ENCODE data around the gene SOCS3.

Gene SOCS3

DNA sequence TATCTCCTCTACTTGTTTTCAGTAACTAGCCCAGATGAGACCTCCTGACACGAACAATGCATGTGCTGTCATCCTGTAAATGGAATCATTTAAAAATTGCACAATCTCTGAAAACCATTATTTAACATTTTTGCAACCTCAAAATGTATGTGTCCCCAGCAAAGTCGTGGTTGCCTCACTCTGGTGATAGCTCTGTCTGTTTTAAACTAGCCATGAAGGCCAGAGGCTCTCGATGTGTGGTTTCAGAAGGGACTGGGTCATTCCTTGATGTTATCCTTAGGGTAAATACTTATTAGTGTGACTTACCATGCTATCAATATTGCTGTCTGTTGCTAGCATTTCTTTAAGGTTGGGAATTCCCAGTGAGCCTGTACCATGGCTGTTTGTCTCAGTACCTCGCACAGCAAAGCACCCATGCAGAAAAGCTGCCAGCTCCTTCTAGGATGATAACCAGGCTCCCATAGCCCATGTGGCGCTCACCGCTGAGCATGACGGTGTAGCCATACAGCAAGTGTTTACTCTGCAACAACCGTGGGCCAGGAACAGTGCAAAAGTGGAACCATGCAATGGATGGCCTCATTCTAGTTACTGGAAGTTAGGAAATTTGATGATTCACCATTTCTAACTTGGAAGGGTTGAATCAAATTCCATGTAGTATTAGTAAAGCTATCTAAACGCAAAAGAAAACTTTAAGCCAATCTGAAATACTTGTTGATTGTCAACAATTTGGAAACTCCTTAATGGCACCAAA, 15.7 kb upstream of the SOCS3 start:
- peak overlapping the region; percentile 41 for H2AK5ac ChIP-seq (ENCODE audit: low read depth, low read length)
- no peak overlapping the region for H2BK5ac ChIP-seq (ENCODE audit: low read length)
- H3K9me3 ChIP-seq (replicated peaks in 1 of 2; ENCODE audit: control insufficient read depth in 2 of 2, insufficient read depth in 1 of 2, low read depth in 1 of 2, low read length in 2 of 2) = no peaks in the 10 kb centered on the region
- H3K27me3 ChIP-seq (ENCODE audit: control insufficient read depth in 3 of 3, insufficient read depth in 3 of 3, low read depth in 1 of 3, low read length in 3 of 3) = no peaks in the 10 kb centered on the region
- peak overlapping the region; percentile 97 for H3K27ac ChIP-seq (replicated peaks; ENCODE audit: low read length)
- H3K4me1 ChIP-seq (ENCODE audit: control insufficient read depth in 2 of 2, insufficient read depth in 1 of 2, low read depth in 1 of 2, low read length in 2 of 2) = peaks cover 27 to 43% of the 10 kb centered on the region in 2 donors
- peak overlapping the region; percentile 51 for H2BK12ac ChIP-seq (ENCODE audit: low read length)
- H3K36me3 ChIP-seq (replicated peaks in 1 of 2; ENCODE audit: control insufficient read depth in 2 of 2, insufficient read depth in 2 of 2, low read length in 2 of 2) = peaks cover 0 to 8% of the 10 kb centered on the region in 2 donors
- no peak overlapping the region for H3K4ac ChIP-seq (ENCODE audit: low read length)
- H3K18ac ChIP-seq (ENCODE audit: low read length) = peak overlapping the region; percentile 90
- no peak overlapping the region for H3K14ac ChIP-seq (ENCODE audit: low read length)
- no peak overlapping the region for H3K9ac ChIP-seq (ENCODE audit: low read depth, low read length, poor library complexity)
- H2BK120ac ChIP-seq (ENCODE audit: low read depth, low read length) = no peak overlapping the region
- peak overlapping the region; percentile 47 for H4K91ac ChIP-seq (ENCODE audit: low read depth, low read length, poor library complexity)
- DNase-seq (ENCODE audit: low spot score) = no peak
- no peak overlapping the region for H4K8ac ChIP-seq (ENCODE audit: low read depth, low read length)
- H3K4me2 ChIP-seq (ENCODE audit: insufficient read depth, low read length, poor library complexity, severe bottlenecking) = peak overlapping the region; percentile 14
- peak overlapping the region; percentile 81 for H2AFZ ChIP-seq (ENCODE audit: low read length)
- peak overlapping the region; percentile 18 for H2BK15ac ChIP-seq (ENCODE audit: low read length)
- H3K23ac ChIP-seq (ENCODE audit: low read depth, low read length, poor library complexity) = no peak overlapping the region
- WGBS, 2 donors (ENCODE audit: extremely low coverage in 2 of 2, insufficient read length in 2 of 2, insufficient replicate concordance in 1 of 2) = no CpG with 5 or more reads among the region's 9 CpGs
- H3K79me1 ChIP-seq (ENCODE audit: low read depth, low read length) = peaks cover 5% of the 10 kb centered on the region
- peak overlapping the region in 1 of 2 donors; percentile 56 for H3K4me3 ChIP-seq (ENCODE audit: low read length in 2 of 2)

DNA sequence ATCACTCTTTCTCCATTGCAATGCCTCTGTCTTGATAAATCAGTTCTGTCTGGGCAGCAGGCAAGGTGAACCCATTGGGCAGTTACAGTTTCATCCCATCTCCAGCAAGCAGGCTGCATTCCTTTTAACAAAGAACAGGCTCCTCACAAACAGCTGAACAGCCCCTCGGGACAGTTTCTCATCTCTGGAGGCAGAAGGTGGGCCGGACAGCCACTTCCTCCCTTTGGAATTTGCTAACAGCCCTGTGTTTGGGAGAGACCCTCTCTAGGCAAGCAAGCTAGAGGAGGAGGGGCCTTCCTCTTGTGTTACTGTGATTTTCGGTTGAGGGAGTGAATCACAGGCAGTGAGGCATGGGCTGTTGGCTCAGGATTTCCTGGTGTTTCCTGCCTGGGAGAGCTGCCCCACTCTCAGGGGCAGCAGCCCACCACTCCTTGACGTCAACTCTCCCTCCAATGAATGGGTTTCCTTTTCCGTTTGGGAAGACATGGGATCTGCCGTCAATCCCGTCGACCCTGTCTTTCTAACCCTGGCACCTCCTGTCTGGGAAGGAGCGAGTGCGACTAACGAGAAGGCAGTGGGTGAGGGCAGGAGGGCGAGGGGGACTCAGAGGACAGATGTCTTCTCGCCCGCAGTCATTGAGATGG, 14.9 kb upstream of the SOCS3 start:
- H2BK12ac ChIP-seq (ENCODE audit: low read length) = peak overlapping the region; percentile 18
- peak overlapping the region; percentile 14 for H3K4me2 ChIP-seq (ENCODE audit: insufficient read depth, low read length, poor library complexity, severe bottlenecking)

DNA sequence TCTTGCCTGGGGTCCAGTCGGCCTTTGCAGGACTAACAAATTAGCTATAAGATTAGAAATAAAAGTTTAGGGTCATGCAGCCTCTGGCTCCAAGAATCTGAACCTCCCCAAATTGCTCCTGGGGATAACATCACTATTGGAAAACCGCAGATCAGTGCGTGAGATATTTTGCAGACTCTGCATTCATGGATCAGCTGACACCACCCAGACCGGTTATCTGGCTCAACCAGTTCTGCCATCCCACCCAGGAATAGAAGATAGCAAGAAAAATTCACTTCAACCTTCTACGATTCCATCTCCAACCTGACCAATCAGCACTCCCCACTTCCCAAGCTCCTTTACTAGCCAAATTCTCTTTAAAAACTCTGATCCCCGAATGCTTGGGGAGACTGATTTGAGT, 14.3 kb upstream of the SOCS3 start:
- Histone ChIP-seq H3K23ac (ENCODE audit: low read depth, low read length, poor library complexity) (no peak overlapping the region), H4K91ac (ENCODE audit: low read depth, low read length, poor library complexity) (no peak overlapping the region), H2BK15ac (ENCODE audit: low read length) (no peak overlapping the region), H3K27ac (replicated peaks; ENCODE audit: low read length) (peak overlapping the region; percentile 97), H3K18ac (ENCODE audit: low read length) (peak overlapping the region; percentile 54), H3K9ac (ENCODE audit: low read depth, low read length, poor library complexity) (no peak overlapping the region), H2AK5ac (ENCODE audit: low read depth, low read length) (no peak overlapping the region), H3K4me3 (ENCODE audit: low read length in 2 of 2) (no peak overlapping the region), H2AFZ (ENCODE audit: low read length) (peak overlapping the region; percentile 81), H3K4me1 (ENCODE audit: control insufficient read depth in 2 of 2, insufficient read depth in 1 of 2, low read depth in 1 of 2, low read length in 2 of 2) (peaks cover 35 to 46% of the 10 kb centered on the region in 2 donors), H3K4ac (ENCODE audit: low read length) (no peak overlapping the region), H4K8ac (ENCODE audit: low read depth, low read length) (no peak overlapping the region), H3K27me3 (ENCODE audit: control insufficient read depth in 3 of 3, insufficient read depth in 3 of 3, low read depth in 1 of 3, low read length in 3 of 3) (no peaks in the 10 kb centered on the region), H3K14ac (ENCODE audit: low read length) (no peak overlapping the region), H3K9me3 (replicated peaks in 1 of 2; ENCODE audit: control insufficient read depth in 2 of 2, insufficient read depth in 1 of 2, low read depth in 1 of 2, low read length in 2 of 2) (no peaks in the 10 kb centered on the region), H2BK5ac (ENCODE audit: low read length) (no peak overlapping the region), H2BK120ac (ENCODE audit: low read depth, low read length) (no peak overlapping the region), H3K79me1 (ENCODE audit: low read depth, low read length) (peaks cover 5% of the 10 kb centered on the region), H3K4me2 (ENCODE audit: insufficient read depth, low read length, poor library complexity, severe bottlenecking) (no peak overlapping the region), H3K36me3 (replicated peaks in 1 of 2; ENCODE audit: control insufficient read depth in 2 of 2, insufficient read depth in 2 of 2, low read length in 2 of 2) (no peaks in the 10 kb centered on the region), H2BK12ac (ENCODE audit: low read length) (no peak overlapping the region)
- no CpG with 5 or more reads among the region's 6 CpGs for WGBS, 2 donors (ENCODE audit: extremely low coverage in 2 of 2, insufficient read length in 2 of 2, insufficient replicate concordance in 1 of 2)
- DNase-seq (ENCODE audit: low spot score) = no peak

More for the DNA sequence above, 14.9 kb upstream of the SOCS3 start:
- DNase-seq (ENCODE audit: low spot score) = peak; percentile 75
- peak overlapping the region; percentile 73 for H3K9ac ChIP-seq (ENCODE audit: low read depth, low read length, poor library complexity)
- peak overlapping the region; percentile 7 for H3K4ac ChIP-seq (ENCODE audit: low read length)
- peaks cover 0 to under 1% of the 10 kb centered on the region in 2 donors for H3K36me3 ChIP-seq (replicated peaks in 1 of 2; ENCODE audit: control insufficient read depth in 2 of 2, insufficient read depth in 2 of 2, low read length in 2 of 2)
- no peak overlapping the region for H3K23ac ChIP-seq (ENCODE audit: low read depth, low read length, poor library complexity)
- peaks cover 5% of the 10 kb centered on the region for H3K79me1 ChIP-seq (ENCODE audit: low read depth, low read length)
- no peak overlapping the region for H2BK5ac ChIP-seq (ENCODE audit: low read length)
- no peaks in the 10 kb centered on the region for H3K9me3 ChIP-seq (replicated peaks in 1 of 2; ENCODE audit: control insufficient read depth in 2 of 2, insufficient read depth in 1 of 2, low read depth in 1 of 2, low read length in 2 of 2)
- peak overlapping the region; percentile 93 for H3K18ac ChIP-seq (ENCODE audit: low read length)
- WGBS, 2 donors (ENCODE audit: extremely low coverage in 2 of 2, insufficient read length in 2 of 2, insufficient replicate concordance in 1 of 2) = no CpG with 5 or more reads among the region's 14 CpGs
- no peak overlapping the region for H3K14ac ChIP-seq (ENCODE audit: low read length)
- H2AFZ ChIP-seq (ENCODE audit: low read length) = peak overlapping the region; percentile 81
- peak overlapping the region; percentile 97 for H3K27ac ChIP-seq (replicated peaks; ENCODE audit: low read length)
- H3K27me3 ChIP-seq (ENCODE audit: control insufficient read depth in 3 of 3, insufficient read depth in 3 of 3, low read depth in 1 of 3, low read length in 3 of 3) = no peaks in the 10 kb centered on the region
- no peak overlapping the region for H3K4me3 ChIP-seq (ENCODE audit: low read length in 2 of 2)
- H2AK5ac ChIP-seq (ENCODE audit: low read depth, low read length) = peak overlapping the region; percentile 44
- peak overlapping the region; percentile 73 for H4K91ac ChIP-seq (ENCODE audit: low read depth, low read length, poor library complexity)
- peak overlapping the region; percentile 5 for H4K8ac ChIP-seq (ENCODE audit: low read depth, low read length)
- no peak overlapping the region for H2BK120ac ChIP-seq (ENCODE audit: low read depth, low read length)
- no peak overlapping the region for H2BK15ac ChIP-seq (ENCODE audit: low read length)
- H3K4me1 ChIP-seq (ENCODE audit: control insufficient read depth in 2 of 2, insufficient read depth in 1 of 2, low read depth in 1 of 2, low read length in 2 of 2) = peaks cover 32 to 44% of the 10 kb centered on the region in 2 donors

DNA sequence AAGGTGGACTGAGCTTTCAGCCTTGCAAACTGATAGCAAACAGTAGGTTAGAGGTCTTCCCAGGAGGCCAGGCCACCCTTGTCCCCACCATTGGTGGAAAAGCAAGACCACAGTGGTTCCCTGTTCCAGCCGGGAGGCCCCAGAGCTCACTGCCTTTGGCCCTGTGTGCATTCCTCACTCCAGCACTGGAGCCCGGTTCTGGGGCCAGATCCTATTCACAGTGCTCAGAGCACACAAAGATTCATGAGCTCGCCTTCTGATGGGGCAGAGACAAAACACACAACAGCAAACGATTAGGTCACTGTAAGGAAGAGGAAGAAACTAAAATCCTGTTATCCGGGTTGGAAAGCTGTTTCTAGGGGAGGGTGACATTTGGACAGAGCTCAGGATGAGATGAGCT, 13.0 kb upstream of the SOCS3 start:
- Histone ChIP-seq H2AK5ac (ENCODE audit: low read depth, low read length) (no peak overlapping the region), H2BK12ac (ENCODE audit: low read length) (peak overlapping the region; percentile 59), H3K27me3 (ENCODE audit: control insufficient read depth in 3 of 3, insufficient read depth in 3 of 3, low read depth in 1 of 3, low read length in 3 of 3) (no peaks in the 10 kb centered on the region), H3K4me2 (ENCODE audit: insufficient read depth, low read length, poor library complexity, severe bottlenecking) (no peak overlapping the region), H3K9me3 (replicated peaks in 1 of 2; ENCODE audit: control insufficient read depth in 2 of 2, insufficient read depth in 1 of 2, low read depth in 1 of 2, low read length in 2 of 2) (no peaks in the 10 kb centered on the region), H2BK120ac (ENCODE audit: low read depth, low read length) (no peak overlapping the region), H2BK5ac (ENCODE audit: low read length) (peak overlapping the region; percentile 68), H4K91ac (ENCODE audit: low read depth, low read length, poor library complexity) (peak overlapping the region; percentile 13), H3K14ac (ENCODE audit: low read length) (no peak overlapping the region), H3K4me3 (ENCODE audit: low read length in 2 of 2) (no peak overlapping the region), H3K9ac (ENCODE audit: low read depth, low read length, poor library complexity) (no peak overlapping the region), H3K27ac (replicated peaks; ENCODE audit: low read length) (peak overlapping the region; percentile 50), H2AFZ (ENCODE audit: low read length) (peak overlapping the region; percentile 51), H3K4me1 (ENCODE audit: control insufficient read depth in 2 of 2, insufficient read depth in 1 of 2, low read depth in 1 of 2, low read length in 2 of 2) (peaks cover 36 to 42% of the 10 kb centered on the region in 2 donors), H2BK15ac (ENCODE audit: low read length) (no peak overlapping the region), H3K79me1 (ENCODE audit: low read depth, low read length) (no peaks in the 10 kb centered on the region), H3K18ac (ENCODE audit: low read length) (peak overlapping the region; percentile 81), H3K23ac (ENCODE audit: low read depth, low read length, poor library complexity) (no peak overlapping the region), H3K4ac (ENCODE audit: low read length) (no peak overlapping the region), H4K8ac (ENCODE audit: low read depth, low read length) (no peak overlapping the region), H3K36me3 (replicated peaks in 1 of 2; ENCODE audit: control insufficient read depth in 2 of 2, insufficient read depth in 2 of 2, low read length in 2 of 2) (no peaks in the 10 kb centered on the region)
- DNase-seq (ENCODE audit: low spot score) = no peak
- no CpG with 5 or more reads among the region's 5 CpGs for WGBS, 2 donors (ENCODE audit: extremely low coverage in 2 of 2, insufficient read length in 2 of 2, insufficient replicate concordance in 1 of 2)
